HEK293 (cell line): ENCODE measurements around the gene CBX8.

ENCODE experiments used
- ZNF274 ChIP-seq, 2 experiments: fragments of 200-500 bp in 1 of 2; fragments of 450-650 bp in 1 of 2; sonication (Bioruptor generic) in 1 of 2; formaldehyde crosslinking in 1 of 2; IDR thresholded peaks; 2 replicates each; pipeline versions ENCODE4 v1.5.1 to v1.6.1; 2014 to 2016; ENCODE audit warnings: borderline replicate concordance in 1 of 2, inconsistent platforms in 1 of 2, low read length in 1 of 2, missing biosample characterization in 1 of 2, missing genetic modification characterization in 1 of 2
- ZNF670 ChIP-seq: fragments of 450-650 bp; formaldehyde crosslinking; IDR thresholded peaks from 2 replicates; pipeline ENCODE4 v1.5.1; 2016; ENCODE audit warnings: missing biosample characterization, missing genetic modification characterization, low read depth

DNA sequence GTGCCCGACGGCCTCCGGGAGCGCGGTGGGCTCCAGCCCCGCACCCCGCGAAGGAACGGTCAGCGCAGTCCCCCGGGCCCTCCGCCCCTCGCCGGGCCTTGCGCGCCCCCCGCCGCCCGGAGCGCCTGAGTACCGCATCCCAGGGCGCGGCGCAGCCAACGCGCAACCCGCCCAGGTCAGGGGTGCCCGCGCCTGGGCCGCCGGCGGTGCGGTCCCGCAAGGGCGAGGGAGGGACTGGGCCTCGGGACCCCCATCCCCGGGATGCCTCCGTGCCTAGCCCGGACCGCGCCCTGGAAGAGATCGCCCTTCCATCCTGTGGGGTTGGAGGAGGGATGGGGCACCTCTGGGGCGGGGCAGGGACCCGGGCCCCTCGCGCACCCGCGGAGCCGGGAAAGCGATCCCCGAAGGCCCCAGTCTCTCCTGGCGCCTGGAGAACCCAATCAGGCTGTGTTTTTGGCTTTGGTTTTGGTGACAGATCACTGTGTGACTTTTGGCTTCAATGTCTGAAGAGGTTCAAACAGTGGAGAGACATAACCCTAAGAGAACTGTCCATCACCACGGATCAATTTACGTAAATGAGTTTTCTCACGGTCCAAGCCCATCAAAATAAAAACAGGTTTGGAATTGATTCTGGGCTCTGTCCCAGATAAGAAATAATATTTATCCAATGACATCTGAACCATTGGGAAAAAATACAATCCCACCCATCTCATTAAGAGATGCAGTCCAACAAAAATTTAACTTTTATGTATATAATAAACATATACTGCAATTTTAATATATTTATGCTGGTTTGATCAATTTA lies 48.4 kb downstream of the CBX8 start:
- TF ChIP-seq ZNF670 (tag by site-specific recombination) (no peak), ZNF274 (IDR thresholded peaks at IDR 0.05; ENCODE audit: low read length) (no peak), ZNF274 (tag by site-specific recombination; IDR thresholded peaks at IDR 0.05; ENCODE audit: borderline replicate concordance) (no peak)
